Measurements from ENCODE around the gene RASAL2. TPM values are rescaled to one million over a fixed set of nuclear protein-coding genes. Genes with fewer than 3 reads are reported as not detected.

Gene RASAL2
- total and polyA plus RNA-seq, 9 of the 15 experiments (the other 6 are each of a cell fraction or from before 2014, with no cell fraction given), result 0.13 to 1.0 (median 0.62) TPM

- Histone ChIP-seq H3K79me2 (ENCODE audit: control insufficient read depth, insufficient read depth, low read length) (no peaks in the 10 kb centered on the region), H2AFZ (ENCODE audit: low read depth, low read length) (peak overlapping the region; percentile 72; the same call in 1 of the 2 replicates), H3K36me3 (ENCODE audit: control insufficient read depth, insufficient read depth, low read length) (no peaks in the 10 kb centered on the region), H3K9me3 (replicated peaks; ENCODE audit: control insufficient read depth, insufficient read depth, low read depth, low read length) (no peaks in the 10 kb centered on the region), H3K4me1 (replicated peaks in 1 of 2; ENCODE audit: control insufficient read depth in 2 of 2, insufficient read depth in 2 of 2, low read length in 2 of 2) (peaks cover 4 to 8% of the 10 kb centered on the region in 2 experiments; a peak in 2 of 5 replicates), H3K4me2 (ENCODE audit: insufficient read depth, low read length) (peak overlapping the region; percentile 25; the same call in 1 of the 2 replicates), H4K20me1 (replicated peaks; ENCODE audit: control insufficient read depth, insufficient read depth, low read length) (no peaks in the 10 kb centered on the region), H3K4me3 (no peak overlapping the region), H3K27ac (ENCODE audit: extremely low read depth, low read depth, low read length) (no peak overlapping the region), H3K9ac (ENCODE audit: insufficient read depth in 1 of 2, low read depth in 2 of 2, low read length in 2 of 2) (no peak overlapping the region), H3K27me3 (ENCODE audit: control insufficient read depth in 2 of 2, insufficient read depth in 2 of 2, low read length in 2 of 2) (peaks cover 0 to 24% of the 10 kb centered on the region in 2 experiments; a peak in 2 of 5 replicates), H3K9me1 (ENCODE audit: control insufficient read depth, insufficient read depth, low read length) (no peaks in the 10 kb centered on the region)
- 1% methylated on average over 6 of the region's 6 CpGs for WGBS (ENCODE audit: insufficient coverage, low coverage, missing lambda C conversion rate)
- POLR2A ChIA-PET, result interaction anchor here (1.6 kb wide), 1 partner anchor 12 kb away, joined by 5 read pairs; no protein-coding TSS in a partner anchor
- DNase-seq (ENCODE audit: extremely low read depth in 1 of 4, low spot score in 3 of 4) (peak; percentile 37 to 70 (median 54)), FAIRE-seq (peak; percentile 85), ATAC-seq (peak; percentile 84)
- in situ Hi-C loops (cut with MboI), result no loop called here
- no TSS peak for BruUV-seq (replicated peaks)
- CTCF ChIA-PET (ENCODE audit: low intra/inter-chr PET ratio), result no interaction called here
- intact Hi-C loops (cut with micrococcal nuclease), result no loop called here
- TF ChIP-seq TCF7L2 (IDR thresholded peaks at IDR 0.05; ENCODE audit: low read depth, low read length) (no peak), ELK3 (CRISPR knock-in tag; IDR thresholded peaks at IDR 0.05) (no peak), ZNF766 (CRISPR knock-in tag; conservative IDR thresholded peaks at IDR 0.05) (peak; percentile 50; the same call in 1 of the 2 replicates), SIN3B (IDR thresholded peaks at IDR 0.05; ENCODE audit: low read depth) (no peak), CBFA2T3 (IDR thresholded peaks at IDR 0.05) (peak; percentile 68), CBFA2T2 (conservative IDR thresholded peaks at IDR 0.05) (peak; percentile 37), MGA (IDR thresholded peaks at IDR 0.05) (peak; percentile 75)
Measured at GRCh38 chr1:178506669-178507068, 412.8 kb downstream of the RASAL2 start.

All from K562 (cell line).